GM21447 (cell line): Measurements from ENCODE around the gene PPEF1.
A peak's percentile ranks its signal among the peaks of the same experiment; 100 is the strongest.

Experiments used
- ATAC-seq: cut with Tn5 transposase; IDR thresholded peaks from one replicate; pipeline ENCODE4 v1.9.1; 2021; ENCODE audit not compliant: unreplicated experiment

PPEF1 gene

GRCh38 chrX:18707426-18708049 lies at the start of gene PPEF1:
Gene PPEF1, plus strand, starts transcription at chrX:18707645. Its CDS starts 136 bp downstream, at chrX:18707781.
- ATAC-seq = no peak

- no peak for ATAC-seq
Observed at GRCh38 chrX:18661273-18661672, 46.2 kb upstream of the PPEF1 start.

GRCh38 chrX:18664947-18665346 lies 42.5 kb upstream of the PPEF1 start:
- no peak for ATAC-seq

GRCh38 chrX:18666614-18667013 lies 40.8 kb upstream of the PPEF1 start:
- ATAC-seq = no peak

GRCh38 chrX:18668071-18668835 lies 39.2 kb upstream of the PPEF1 start:
- ATAC-seq = no peak

- ATAC-seq = no peak
Observed at GRCh38 chrX:18672008-18672407, 35.4 kb upstream of the PPEF1 start, which contains the start of gene RS1. Gene RS1, minus strand, starts transcription at chrX:18672108. Its CDS starts 40 bp downstream, at chrX:18672068.

GRCh38 chrX:18674417-18674787 lies 33.0 kb upstream of the PPEF1 start:
- ATAC-seq = peak; percentile 44

- peak; percentile 74 for ATAC-seq
Observed at GRCh38 chrX:18674788-18675735, 32.4 kb upstream of the PPEF1 start.

- ATAC-seq = no peak
Observed at GRCh38 chrX:18676050-18676449, 31.4 kb upstream of the PPEF1 start.

GRCh38 chrX:18676470-18676869 lies 31.0 kb upstream of the PPEF1 start:
- ATAC-seq = no peak

GRCh38 chrX:18677161-18677869 lies 30.1 kb upstream of the PPEF1 start:
- no peak for ATAC-seq

GRCh38 chrX:18681996-18682395 lies 25.4 kb upstream of the PPEF1 start:
- ATAC-seq = no peak

GRCh38 chrX:18682979-18683387 lies 24.5 kb upstream of the PPEF1 start:
- ATAC-seq = no peak

- ATAC-seq = no peak
Observed at GRCh38 chrX:18687856-18688495, 19.5 kb upstream of the PPEF1 start.

GRCh38 chrX:18691431-18691830 lies 16.0 kb upstream of the PPEF1 start:
- ATAC-seq = no peak

GRCh38 chrX:18692541-18692940 lies 14.9 kb upstream of the PPEF1 start:
- ATAC-seq = no peak

GRCh38 chrX:18696653-18697052 lies 10.8 kb upstream of the PPEF1 start:
- ATAC-seq = no peak

- no peak for ATAC-seq
Observed at GRCh38 chrX:18698737-18699650, 8.5 kb upstream of the PPEF1 start.

- no peak for ATAC-seq
Observed at GRCh38 chrX:18701621-18702361, 5.7 kb upstream of the PPEF1 start.
